ENCODE results near the gene KRT73.

KRT73 gene

GRCh38 chr12:52606581-52607218, 11.7 kb downstream of the KRT73 start:
- no peak for TF ChIP-seq CTCF (IDR thresholded peaks at IDR 0.05; ENCODE audit: low read depth, low read length)
- no peak for DNase-seq (ENCODE audit: low read depth, low spot score)
- H3K4me3 ChIP-seq (ENCODE audit: low read depth, low read length): no peak overlapping the region
- in situ Hi-C loops (cut with HindIII; ENCODE audit: low sequenced_read_pairs): no loop called here

GRCh38 chr12:52606096-52606495, 12.3 kb downstream of the KRT73 start:
- no peak overlapping the region for H3K4me3 ChIP-seq (ENCODE audit: low read depth, low read length)
- no peak for TF ChIP-seq CTCF (IDR thresholded peaks at IDR 0.05; ENCODE audit: low read depth, low read length)
- no peak for DNase-seq (ENCODE audit: low read depth, low spot score)
- in situ Hi-C loops (cut with HindIII; ENCODE audit: low sequenced_read_pairs): no loop called here

- no peak for TF ChIP-seq CTCF (IDR thresholded peaks at IDR 0.05; ENCODE audit: low read depth, low read length)
- in situ Hi-C loops (cut with HindIII; ENCODE audit: low sequenced_read_pairs): no loop called here
- no peak for DNase-seq (ENCODE audit: low read depth, low spot score)
- no peak overlapping the region for H3K4me3 ChIP-seq (ENCODE audit: low read depth, low read length)
Measured at GRCh38 chr12:52605542-52605941, 12.8 kb downstream of the KRT73 start.

- no peak overlapping the region for H3K4me3 ChIP-seq (ENCODE audit: low read depth, low read length)
- TF ChIP-seq CTCF (IDR thresholded peaks at IDR 0.05; ENCODE audit: low read depth, low read length): no peak
- in situ Hi-C loops (cut with HindIII; ENCODE audit: low sequenced_read_pairs): no loop called here
- no peak for DNase-seq (ENCODE audit: low read depth, low spot score)
Measured at GRCh38 chr12:52604859-52605258, 13.5 kb downstream of the KRT73 start.

- TF ChIP-seq CTCF (IDR thresholded peaks at IDR 0.05; ENCODE audit: low read depth, low read length): no peak
- DNase-seq (ENCODE audit: low read depth, low spot score): no peak
- in situ Hi-C loops (cut with HindIII; ENCODE audit: low sequenced_read_pairs): no loop called here
- no peak overlapping the region for H3K4me3 ChIP-seq (ENCODE audit: low read depth, low read length)
Measured at GRCh38 chr12:52603314-52603713, 15.0 kb downstream of the KRT73 start.

GRCh38 chr12:52602552-52602951, 15.8 kb downstream of the KRT73 start:
- no peak for DNase-seq (ENCODE audit: low read depth, low spot score)
- no peak overlapping the region for H3K4me3 ChIP-seq (ENCODE audit: low read depth, low read length)
- TF ChIP-seq CTCF (IDR thresholded peaks at IDR 0.05; ENCODE audit: low read depth, low read length): no peak
- in situ Hi-C loops (cut with HindIII; ENCODE audit: low sequenced_read_pairs): no loop called here

All from astrocyte of the spinal cord (primary cell).